Measurements from ENCODE around the gene RAD23B. TPM values are rescaled to one million over a fixed set of nuclear protein-coding genes. Genes with fewer than 3 reads are reported as not detected.

The RAD23B gene
- total RNA-seq, 1 experiment from 2014 or later, result 114 TPM

DNA sequence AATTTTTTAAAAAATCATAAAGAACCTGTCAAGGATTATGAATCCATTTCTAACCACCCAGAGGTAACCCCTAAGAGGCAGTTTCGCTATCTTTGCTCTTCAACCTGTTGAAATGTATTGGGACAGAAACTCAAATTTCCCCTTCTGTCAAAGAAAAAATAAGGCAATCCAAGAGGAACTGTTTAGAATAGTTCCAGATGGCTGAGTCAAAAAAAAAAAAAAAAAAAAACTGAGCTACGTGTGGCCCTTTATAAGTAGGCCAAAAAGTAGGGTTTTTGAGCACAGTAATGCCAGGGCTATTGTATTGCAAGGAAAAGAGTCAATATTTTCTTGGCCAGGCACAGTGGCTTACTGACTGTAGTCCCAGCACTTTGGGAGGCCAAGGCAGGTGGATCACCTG, 94.9 kb downstream of the RAD23B start:
- Histone ChIP-seq H3K27ac (ENCODE audit: low read length) (no peak overlapping the region), H3K4me1 (ENCODE audit: control insufficient read depth, insufficient read depth, low read length) (no peaks in the 10 kb centered on the region), H3K4me3 (ENCODE audit: low read depth in 2 of 2, low read length in 2 of 2) (no peak overlapping the region), H3K9me3 (ENCODE audit: control insufficient read depth, insufficient read depth, low read depth, low read length) (no peaks in the 10 kb centered on the region), H3K27me3 (ENCODE audit: control insufficient read depth, insufficient read depth, low read length) (no peaks in the 10 kb centered on the region), H3K36me3 (ENCODE audit: control insufficient read depth, insufficient read depth, low read length) (no peaks in the 10 kb centered on the region)
- no TSS peak for BruUV-seq (replicated peaks)
- CTCF ChIA-PET, result no interaction called here
- POLR2A ChIA-PET, result no interaction called here
- no peak for ATAC-seq
- no peak for TF ChIP-seq SIN3A (IDR thresholded peaks at IDR 0.05; ENCODE audit: borderline replicate concordance, insufficient read depth, low read depth, low read length)
- TF ChIP-seq, protein P1, sequence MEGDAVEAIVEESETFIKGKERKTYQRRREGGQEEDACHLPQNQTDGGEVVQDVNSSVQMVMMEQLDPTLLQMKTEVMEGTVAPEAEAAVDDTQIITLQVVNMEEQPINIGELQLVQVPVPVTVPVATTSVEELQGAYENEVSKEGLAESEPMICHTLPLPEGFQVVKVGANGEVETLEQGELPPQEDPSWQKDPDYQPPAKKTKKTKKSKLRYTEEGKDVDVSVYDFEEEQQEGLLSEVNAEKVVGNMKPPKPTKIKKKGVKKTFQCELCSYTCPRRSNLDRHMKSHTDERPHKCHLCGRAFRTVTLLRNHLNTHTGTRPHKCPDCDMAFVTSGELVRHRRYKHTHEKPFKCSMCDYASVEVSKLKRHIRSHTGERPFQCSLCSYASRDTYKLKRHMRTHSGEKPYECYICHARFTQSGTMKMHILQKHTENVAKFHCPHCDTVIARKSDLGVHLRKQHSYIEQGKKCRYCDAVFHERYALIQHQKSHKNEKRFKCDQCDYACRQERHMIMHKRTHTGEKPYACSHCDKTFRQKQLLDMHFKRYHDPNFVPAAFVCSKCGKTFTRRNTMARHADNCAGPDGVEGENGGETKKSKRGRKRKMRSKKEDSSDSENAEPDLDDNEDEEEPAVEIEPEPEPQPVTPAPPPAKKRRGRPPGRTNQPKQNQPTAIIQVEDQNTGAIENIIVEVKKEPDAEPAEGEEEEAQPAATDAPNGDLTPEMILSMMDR (IDR thresholded peaks at IDR 0.05), result no peak
- no peak for TF ChIP-seq POLR2AphosphoS5 (IDR thresholded peaks at IDR 0.05; ENCODE audit: low read depth, low read length)
- TF ChIP-seq, protein P2, sequence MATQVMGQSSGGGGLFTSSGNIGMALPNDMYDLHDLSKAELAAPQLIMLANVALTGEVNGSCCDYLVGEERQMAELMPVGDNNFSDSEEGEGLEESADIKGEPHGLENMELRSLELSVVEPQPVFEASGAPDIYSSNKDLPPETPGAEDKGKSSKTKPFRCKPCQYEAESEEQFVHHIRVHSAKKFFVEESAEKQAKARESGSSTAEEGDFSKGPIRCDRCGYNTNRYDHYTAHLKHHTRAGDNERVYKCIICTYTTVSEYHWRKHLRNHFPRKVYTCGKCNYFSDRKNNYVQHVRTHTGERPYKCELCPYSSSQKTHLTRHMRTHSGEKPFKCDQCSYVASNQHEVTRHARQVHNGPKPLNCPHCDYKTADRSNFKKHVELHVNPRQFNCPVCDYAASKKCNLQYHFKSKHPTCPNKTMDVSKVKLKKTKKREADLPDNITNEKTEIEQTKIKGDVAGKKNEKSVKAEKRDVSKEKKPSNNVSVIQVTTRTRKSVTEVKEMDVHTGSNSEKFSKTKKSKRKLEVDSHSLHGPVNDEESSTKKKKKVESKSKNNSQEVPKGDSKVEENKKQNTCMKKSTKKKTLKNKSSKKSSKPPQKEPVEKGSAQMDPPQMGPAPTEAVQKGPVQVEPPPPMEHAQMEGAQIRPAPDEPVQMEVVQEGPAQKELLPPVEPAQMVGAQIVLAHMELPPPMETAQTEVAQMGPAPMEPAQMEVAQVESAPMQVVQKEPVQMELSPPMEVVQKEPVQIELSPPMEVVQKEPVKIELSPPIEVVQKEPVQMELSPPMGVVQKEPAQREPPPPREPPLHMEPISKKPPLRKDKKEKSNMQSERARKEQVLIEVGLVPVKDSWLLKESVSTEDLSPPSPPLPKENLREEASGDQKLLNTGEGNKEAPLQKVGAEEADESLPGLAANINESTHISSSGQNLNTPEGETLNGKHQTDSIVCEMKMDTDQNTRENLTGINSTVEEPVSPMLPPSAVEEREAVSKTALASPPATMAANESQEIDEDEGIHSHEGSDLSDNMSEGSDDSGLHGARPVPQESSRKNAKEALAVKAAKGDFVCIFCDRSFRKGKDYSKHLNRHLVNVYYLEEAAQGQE (IDR thresholded peaks at IDR 0.05; ENCODE audit: insufficient read depth in 1 of 2, low read depth in 2 of 2, low read length in 1 of 2), result no peak
- TF ChIP-seq TCF7L2 (IDR thresholded peaks at IDR 0.05; ENCODE audit: low read depth, low read length), result no peak
- in situ Hi-C loops (cut with HindIII; ENCODE audit: low pct_unique_long_range_greater_than_20kb, low sequenced_read_pairs), result no loop called here
- intact Hi-C loops (cut with micrococcal nuclease; ENCODE audit: unreplicated experiment), result no loop called here
- DNase-seq (ENCODE audit: low read depth, low spot score), result no peak

Other genes starting within 250 kb of the RAD23B start
- 5.2 TPM for gene KLF4, start 206.5 kb downstream of the RAD23B start, total RNA-seq (2021; ENCODE audit: unreplicated experiment)